CD14-positive monocyte (primary cell): Measurements from ENCODE around the gene BRI3. TPM values are rescaled to one million over a fixed set of nuclear protein-coding genes. Genes with fewer than 3 reads are reported as not detected.
A peak's percentile ranks its signal among the peaks of the same experiment; 100 is the strongest.

Experiments
- DNase-seq, 3 donors: peaks; one replicate each; pipeline ENCODE4 v3.0.0-alpha.2; 2011 to 2022
- H2AFZ ChIP-seq: 2 replicates; pipeline ENCODE4 v1.6.0; 2012; ENCODE audit warnings: mild to moderate bottlenecking, low read depth, low read length, inconsistent platforms; ENCODE audit not compliant: insufficient read depth, poor library complexity, severe bottlenecking
- H3K27ac ChIP-seq, 2 donors: 1 replicate in 1 of 2; 2 replicates in 1 of 2; pipeline ENCODE4 v1.5.1; 2012 to 2013; ENCODE audit warnings: low read length in 2 of 2, control low read depth in 1 of 2, inconsistent platforms in 1 of 2, low read depth in 1 of 2, mild to moderate bottlenecking in 1 of 2
- H3K27me3 ChIP-seq, 2 donors: one replicate each; pipeline versions ENCODE4 v1.6.0 to v1.6.1; 2011 to 2013; ENCODE audit warnings: low read length in 2 of 2; ENCODE audit not compliant: control insufficient read depth in 2 of 2, insufficient read depth in 2 of 2
- H3K36me3 ChIP-seq, 2 donors: replicated peaks in 1 of 2; 1 replicate in 1 of 2; 2 replicates in 1 of 2; pipeline versions ENCODE4 v1.5.1 to v1.6.1; 2012 to 2013; ENCODE audit warnings: low read length in 2 of 2, control low read depth in 1 of 2, inconsistent platforms in 1 of 2, mild to moderate bottlenecking in 1 of 2; ENCODE audit not compliant: insufficient read depth in 2 of 2, control insufficient read depth in 1 of 2
- H3K4me1 ChIP-seq, 2 donors: 1 replicate in 1 of 2; 2 replicates in 1 of 2; pipeline versions ENCODE4 v1.5.1 to v1.6.1; 2012 to 2013; ENCODE audit warnings: low read length in 2 of 2, control low read depth in 1 of 2, inconsistent platforms in 1 of 2, mild to moderate bottlenecking in 1 of 2, moderate library complexity in 1 of 2; ENCODE audit not compliant: insufficient read depth in 2 of 2, control insufficient read depth in 1 of 2
- H3K4me2 ChIP-seq: replicated peaks from 2 replicates; pipeline ENCODE3; 2012; ENCODE audit warnings: low read length, moderate library complexity, mild to moderate bottlenecking; ENCODE audit not compliant: poor library complexity, severe bottlenecking; ENCODE audit errors: extremely low read depth
- H3K4me3 ChIP-seq, 3 experiments: fragments of 200-600 bp in 1 of 3; sonication (generic) in 1 of 3; replicated peaks in 1 of 3; 1 replicate in 2 of 3; 2 replicates in 1 of 3; pipeline ENCODE4 v1.5.1; 2011 to 2013; ENCODE audit warnings: low read length in 3 of 3, mild to moderate bottlenecking in 3 of 3, control low read depth in 2 of 3, low read depth in 2 of 3, inconsistent platforms in 1 of 3, moderate library complexity in 1 of 3
- H3K79me2 ChIP-seq: 2 replicates; pipeline ENCODE4 v1.6.0; 2012; ENCODE audit warnings: mild to moderate bottlenecking, control low read depth, inconsistent platforms, low read length, moderate library complexity; ENCODE audit not compliant: insufficient read depth
- H3K9ac ChIP-seq: 2 replicates; pipeline ENCODE4 v1.6.0; 2017; ENCODE audit warnings: low read length, mild to moderate bottlenecking; ENCODE audit not compliant: insufficient read depth, poor library complexity, severe bottlenecking
- H3K9me3 ChIP-seq, 2 donors: replicated peaks in 1 of 2; 1 replicate in 1 of 2; 2 replicates in 1 of 2; pipeline versions ENCODE4 v1.5.1 to v1.6.1; 2012 to 2013; ENCODE audit warnings: low read length in 2 of 2, control low read depth in 1 of 2; ENCODE audit not compliant: control insufficient read depth in 1 of 2, insufficient read depth in 1 of 2
- H4K20me1 ChIP-seq: 2 replicates; pipeline ENCODE4 v1.6.0; 2012; ENCODE audit warnings: mild to moderate bottlenecking, low read length, control low read depth, moderate library complexity; ENCODE audit not compliant: insufficient read depth
- H3K27ac Mint-ChIP-seq, 7 donors: one replicate each; pipeline ENCODE4 v1.8.0; 2020; ENCODE audit warnings: mild to moderate bottlenecking in 7 of 7, mixed read lengths in 7 of 7, moderate library complexity in 6 of 7, inconsistent platforms in 2 of 7
- H3K27me3 Mint-ChIP-seq, 3 donors: one replicate each; pipeline ENCODE4 v1.8.0; 2021 to 2022; ENCODE audit warnings: low read depth in 3 of 3, mild to moderate bottlenecking in 3 of 3, mixed read lengths in 3 of 3, moderate library complexity in 3 of 3, inconsistent platforms in 1 of 3
- H3K36me3 Mint-ChIP-seq, 2 donors: one replicate each; pipeline ENCODE4 v1.8.0; 2020; ENCODE audit warnings: mixed read lengths in 2 of 2, inconsistent platforms in 1 of 2, mild to moderate bottlenecking in 1 of 2
- H3K4me1 Mint-ChIP-seq: one replicate; pipeline ENCODE4 v1.8.0; 2020; ENCODE audit warnings: mild to moderate bottlenecking, mixed read lengths
- H3K4me3 Mint-ChIP-seq, 2 donors: one replicate each; pipeline ENCODE4 v1.8.0; 2020; ENCODE audit warnings: mild to moderate bottlenecking in 2 of 2, mixed read lengths in 2 of 2, moderate library complexity in 1 of 2
- H3K9me3 Mint-ChIP-seq, 7 donors: one replicate each; pipeline ENCODE4 v1.8.0; 2020 to 2022; ENCODE audit warnings: mixed read lengths in 7 of 7, mild to moderate bottlenecking in 6 of 7, moderate library complexity in 6 of 7, inconsistent platforms in 2 of 7
- WGBS: methylation state at CpG from one replicate; pipeline ENCODE4 v1.1.5; 2013; ENCODE audit warnings: missing lambda C conversion rate; ENCODE audit not compliant: insufficient coverage; 5-methylcytosine and 5-hydroxymethylcytosine counted together
- intact Hi-C, 2 donors: fragments of 100-400 bp; cut with micrococcal nuclease; formaldehyde crosslinking; loops; one replicate each; pipeline versions ENCODE4 v1.15.0 to v1.15.1; 2023
- polyA plus RNA-seq, 3 donors: library from polyadenylated mRNA; depleted of rRNA in 1 of 3; unstranded in 2 of 3; stranded (reverse) in 1 of 3; fragments of 300-500 nt in 2 of 3; fragments of >200 nt in 1 of 3; fragmentation: Illumina TruSeq in 2 of 3; gene quantifications; 1 replicate in 2 of 3; 2 replicates in 1 of 3; pipeline ENCODE4 v1.2.3, GENCODE V29; 2012 to 2021
- TF ChIP-seq, protein P1 (sequence below): fragments of 200-600 bp; IDR thresholded peaks from one replicate; pipeline ENCODE4 v1.8.0; 2022; ENCODE audit warnings: antibody characterized with exemption, mild to moderate bottlenecking

BRI3 gene
- polyA plus RNA-seq, 3 donors = 120 to 273 (median 149) TPM

DNA sequence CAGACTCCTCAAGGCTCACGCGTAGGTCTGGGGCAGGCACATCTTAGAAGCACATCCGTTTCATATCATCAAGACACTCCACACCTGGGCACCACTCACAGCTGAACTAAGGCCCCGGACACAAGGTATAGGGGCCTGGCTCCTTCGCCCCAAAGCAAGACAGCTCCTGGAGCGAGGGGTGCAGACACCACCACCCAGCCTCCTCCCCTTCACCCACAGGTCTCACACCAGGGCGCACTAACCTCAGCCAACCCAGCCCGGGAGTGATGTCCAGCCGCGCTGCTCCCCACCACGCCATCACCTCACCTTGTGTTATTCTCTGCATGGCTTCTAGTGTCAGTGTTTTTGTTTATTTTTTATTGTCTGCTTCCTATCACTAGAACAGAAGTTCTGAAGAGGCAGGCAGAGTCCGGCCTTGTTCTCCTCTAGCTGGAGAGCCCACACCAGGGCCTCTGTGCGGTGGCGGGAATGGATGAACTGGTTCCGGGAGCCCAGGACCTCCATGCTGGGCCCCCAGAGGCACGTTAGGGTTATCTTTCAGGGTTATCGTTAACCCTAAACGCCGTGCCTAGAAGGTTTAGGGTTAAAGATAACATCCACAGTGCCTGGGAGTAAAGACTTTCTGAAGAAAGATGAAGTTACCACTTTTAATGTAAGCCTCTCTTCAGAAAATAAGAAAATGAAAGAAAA, 21.8 kb downstream of the BRI3 start:
- H3K4me1 ChIP-seq = no peaks in the 10 kb centered on the region
- intact Hi-C loops = no loop called here
- H3K27ac Mint-ChIP-seq = peak overlapping the region in 1 of 7 donors; percentile 2

DNA sequence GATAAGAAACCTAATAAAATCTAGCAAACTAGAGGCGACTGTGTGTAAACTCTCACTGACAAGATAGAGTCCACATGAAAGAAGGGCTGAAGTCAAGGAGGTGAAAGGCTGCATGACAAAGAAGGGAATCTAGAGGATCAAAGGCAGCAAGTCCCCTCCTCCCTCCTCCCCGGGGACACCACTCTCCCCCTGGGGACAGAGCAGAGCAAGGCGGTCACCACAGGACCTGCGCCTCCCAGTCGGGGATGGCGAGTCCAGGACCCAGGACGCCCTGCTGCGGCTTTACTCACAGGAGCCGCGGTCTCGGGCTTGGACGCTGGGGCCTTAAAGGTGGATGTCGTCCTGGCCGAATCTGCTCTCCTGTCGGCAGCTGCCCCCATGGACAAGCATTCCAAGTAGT, 22.4 kb downstream of the BRI3 start:
- TF ChIP-seq, protein P1, sequence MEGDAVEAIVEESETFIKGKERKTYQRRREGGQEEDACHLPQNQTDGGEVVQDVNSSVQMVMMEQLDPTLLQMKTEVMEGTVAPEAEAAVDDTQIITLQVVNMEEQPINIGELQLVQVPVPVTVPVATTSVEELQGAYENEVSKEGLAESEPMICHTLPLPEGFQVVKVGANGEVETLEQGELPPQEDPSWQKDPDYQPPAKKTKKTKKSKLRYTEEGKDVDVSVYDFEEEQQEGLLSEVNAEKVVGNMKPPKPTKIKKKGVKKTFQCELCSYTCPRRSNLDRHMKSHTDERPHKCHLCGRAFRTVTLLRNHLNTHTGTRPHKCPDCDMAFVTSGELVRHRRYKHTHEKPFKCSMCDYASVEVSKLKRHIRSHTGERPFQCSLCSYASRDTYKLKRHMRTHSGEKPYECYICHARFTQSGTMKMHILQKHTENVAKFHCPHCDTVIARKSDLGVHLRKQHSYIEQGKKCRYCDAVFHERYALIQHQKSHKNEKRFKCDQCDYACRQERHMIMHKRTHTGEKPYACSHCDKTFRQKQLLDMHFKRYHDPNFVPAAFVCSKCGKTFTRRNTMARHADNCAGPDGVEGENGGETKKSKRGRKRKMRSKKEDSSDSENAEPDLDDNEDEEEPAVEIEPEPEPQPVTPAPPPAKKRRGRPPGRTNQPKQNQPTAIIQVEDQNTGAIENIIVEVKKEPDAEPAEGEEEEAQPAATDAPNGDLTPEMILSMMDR = no peak
- no peak overlapping the region for H3K9ac ChIP-seq
- Mint-ChIP-seq H3K9me3 (no peaks in the 10 kb centered on the region), H3K4me3 (no peak overlapping the region), H3K27ac (no peak overlapping the region), H3K4me1 (peaks cover 4% of the 10 kb centered on the region), H3K27me3 (peaks cover 0 to 2% (median 0%) of the 10 kb centered on the region in 3 donors), H3K36me3 (peaks cover 5 to 18% of the 10 kb centered on the region in 2 donors)
- H3K4me3 ChIP-seq = no peak overlapping the region
- no peaks in the 10 kb centered on the region for H3K9me3 ChIP-seq
- no peaks in the 10 kb centered on the region for H3K4me1 ChIP-seq
- H3K79me2 ChIP-seq = no peaks in the 10 kb centered on the region
- H4K20me1 ChIP-seq = peaks cover 40% of the 10 kb centered on the region
- H3K36me3 ChIP-seq = peaks cover 13 to 23% of the 10 kb centered on the region in 2 donors
- H3K27ac ChIP-seq = no peak overlapping the region
- no peak for DNase-seq
- H3K27me3 ChIP-seq = no peaks in the 10 kb centered on the region
- no peak overlapping the region for H3K4me2 ChIP-seq
- intact Hi-C loops = no loop called here
- 97% methylated on average over 14 of the region's 15 CpGs for WGBS
- no peak overlapping the region for H2AFZ ChIP-seq

More for the DNA sequence above, 21.8 kb downstream of the BRI3 start:
- Histone ChIP-seq H4K20me1 (peaks cover 45% of the 10 kb centered on the region), H3K4me2 (no peak overlapping the region), H3K79me2 (no peaks in the 10 kb centered on the region), H3K27me3 (no peaks in the 10 kb centered on the region), H3K36me3 (peaks cover 13 to 19% of the 10 kb centered on the region in 2 donors), H3K9me3 (no peaks in the 10 kb centered on the region), H2AFZ (no peak overlapping the region), H3K9ac (no peak overlapping the region), H3K4me3 (no peak overlapping the region), H3K27ac (no peak overlapping the region)
- Mint-ChIP-seq H3K27me3 (peaks cover 0 to 2% (median 0%) of the 10 kb centered on the region in 3 donors), H3K9me3 (no peaks in the 10 kb centered on the region), H3K4me3 (no peak overlapping the region), H3K4me1 (peaks cover 4% of the 10 kb centered on the region), H3K36me3 (peaks cover 5 to 14% of the 10 kb centered on the region in 2 donors)
- 95% methylated on average over 14 of the region's 19 CpGs for WGBS
- TF ChIP-seq, protein P1 = no peak
- DNase-seq = no peak
